ENCODE results near the gene ABCA10.

DNA sequence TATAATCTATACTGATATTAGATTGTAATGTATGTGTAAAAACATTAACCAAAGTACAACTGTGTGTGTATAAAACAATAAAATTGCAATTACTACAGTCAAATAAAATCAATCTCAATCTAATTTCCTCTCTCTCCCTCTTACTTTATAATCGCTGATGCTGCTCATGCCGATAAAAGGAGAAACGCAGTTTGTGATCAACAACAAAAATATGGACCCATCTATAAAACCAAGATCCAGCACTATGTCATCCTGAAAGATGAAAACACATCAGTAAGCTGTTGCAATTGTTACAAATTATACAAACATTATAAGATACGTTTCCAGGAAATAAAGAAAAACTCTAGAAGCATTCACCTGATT lies 53.4 kb downstream of the ABCA10 start:
- TF ChIP-seq, protein P1, sequence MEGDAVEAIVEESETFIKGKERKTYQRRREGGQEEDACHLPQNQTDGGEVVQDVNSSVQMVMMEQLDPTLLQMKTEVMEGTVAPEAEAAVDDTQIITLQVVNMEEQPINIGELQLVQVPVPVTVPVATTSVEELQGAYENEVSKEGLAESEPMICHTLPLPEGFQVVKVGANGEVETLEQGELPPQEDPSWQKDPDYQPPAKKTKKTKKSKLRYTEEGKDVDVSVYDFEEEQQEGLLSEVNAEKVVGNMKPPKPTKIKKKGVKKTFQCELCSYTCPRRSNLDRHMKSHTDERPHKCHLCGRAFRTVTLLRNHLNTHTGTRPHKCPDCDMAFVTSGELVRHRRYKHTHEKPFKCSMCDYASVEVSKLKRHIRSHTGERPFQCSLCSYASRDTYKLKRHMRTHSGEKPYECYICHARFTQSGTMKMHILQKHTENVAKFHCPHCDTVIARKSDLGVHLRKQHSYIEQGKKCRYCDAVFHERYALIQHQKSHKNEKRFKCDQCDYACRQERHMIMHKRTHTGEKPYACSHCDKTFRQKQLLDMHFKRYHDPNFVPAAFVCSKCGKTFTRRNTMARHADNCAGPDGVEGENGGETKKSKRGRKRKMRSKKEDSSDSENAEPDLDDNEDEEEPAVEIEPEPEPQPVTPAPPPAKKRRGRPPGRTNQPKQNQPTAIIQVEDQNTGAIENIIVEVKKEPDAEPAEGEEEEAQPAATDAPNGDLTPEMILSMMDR (IDR thresholded peaks at IDR 0.05), result no peak
- no peak for TF ChIP-seq EP300 (IDR thresholded peaks at IDR 0.05)
